HL-60 (cell line): ENCODE data around the gene CAMK2G.

Experiments
- CTCF ChIP-seq: IDR thresholded peaks from one replicate; pipeline ENCODE4 v1.5.1; 2011; ENCODE audit warnings: low read length, control low read depth, inconsistent platforms; ENCODE audit not compliant: insufficient read depth
- GABPA ChIP-seq: IDR thresholded peaks from 2 replicates; pipeline ENCODE4 v1.6.1; 2012; ENCODE audit warnings: low read depth
- POLR2AphosphoS5 ChIP-seq: IDR thresholded peaks from 2 replicates; pipeline ENCODE4 v1.6.1; 2012; ENCODE audit warnings: low read depth
- SPI1 ChIP-seq: IDR thresholded peaks from 2 replicates; pipeline ENCODE4 v1.6.1; 2012; ENCODE audit warnings: low read depth, mild to moderate bottlenecking, borderline replicate concordance
- TF ChIP-seq, protein P1 (sequence below): IDR thresholded peaks from 2 replicates; pipeline ENCODE4 v1.6.1; 2012; ENCODE audit warnings: low read depth; ENCODE audit not compliant: insufficient replicate concordance

GRCh38 chr10:73899423-73899822 lies 25.1 kb upstream of the CAMK2G start:
- TF ChIP-seq POLR2AphosphoS5 (no peak), CTCF (no peak), GABPA (no peak), SPI1 (peak; percentile 44; the same call in 1 of the 2 replicates)
- TF ChIP-seq, protein P1, sequence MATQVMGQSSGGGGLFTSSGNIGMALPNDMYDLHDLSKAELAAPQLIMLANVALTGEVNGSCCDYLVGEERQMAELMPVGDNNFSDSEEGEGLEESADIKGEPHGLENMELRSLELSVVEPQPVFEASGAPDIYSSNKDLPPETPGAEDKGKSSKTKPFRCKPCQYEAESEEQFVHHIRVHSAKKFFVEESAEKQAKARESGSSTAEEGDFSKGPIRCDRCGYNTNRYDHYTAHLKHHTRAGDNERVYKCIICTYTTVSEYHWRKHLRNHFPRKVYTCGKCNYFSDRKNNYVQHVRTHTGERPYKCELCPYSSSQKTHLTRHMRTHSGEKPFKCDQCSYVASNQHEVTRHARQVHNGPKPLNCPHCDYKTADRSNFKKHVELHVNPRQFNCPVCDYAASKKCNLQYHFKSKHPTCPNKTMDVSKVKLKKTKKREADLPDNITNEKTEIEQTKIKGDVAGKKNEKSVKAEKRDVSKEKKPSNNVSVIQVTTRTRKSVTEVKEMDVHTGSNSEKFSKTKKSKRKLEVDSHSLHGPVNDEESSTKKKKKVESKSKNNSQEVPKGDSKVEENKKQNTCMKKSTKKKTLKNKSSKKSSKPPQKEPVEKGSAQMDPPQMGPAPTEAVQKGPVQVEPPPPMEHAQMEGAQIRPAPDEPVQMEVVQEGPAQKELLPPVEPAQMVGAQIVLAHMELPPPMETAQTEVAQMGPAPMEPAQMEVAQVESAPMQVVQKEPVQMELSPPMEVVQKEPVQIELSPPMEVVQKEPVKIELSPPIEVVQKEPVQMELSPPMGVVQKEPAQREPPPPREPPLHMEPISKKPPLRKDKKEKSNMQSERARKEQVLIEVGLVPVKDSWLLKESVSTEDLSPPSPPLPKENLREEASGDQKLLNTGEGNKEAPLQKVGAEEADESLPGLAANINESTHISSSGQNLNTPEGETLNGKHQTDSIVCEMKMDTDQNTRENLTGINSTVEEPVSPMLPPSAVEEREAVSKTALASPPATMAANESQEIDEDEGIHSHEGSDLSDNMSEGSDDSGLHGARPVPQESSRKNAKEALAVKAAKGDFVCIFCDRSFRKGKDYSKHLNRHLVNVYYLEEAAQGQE: no peak
